Tibial artery (tissue), 4 donors: ENCODE results near the gene CBS.
"Not testable (repeated sequence)": the region's sequence is repeated elsewhere in the genome, so short reads cannot be mapped to it uniquely, and the experiment has no call there.

Source experiments
- DNase-seq, 2 donors: peaks; one replicate each; pipeline ENCODE4 v3.0.0-alpha.2; 2019
- H3K27ac ChIP-seq, 2 donors: fragments of 200-600 bp; sonication (generic) in 1 of 2; 1 replicate in 1 of 2; 2 replicates in 1 of 2; pipeline ENCODE4 v1.5.1; 2018 to 2019; ENCODE audit warnings: mild to moderate bottlenecking in 1 of 2
- H3K27me3 ChIP-seq, 2 donors: fragments of 200-600 bp; sonication (generic) in 1 of 2; one replicate each; pipeline versions ENCODE4 v1.5.1 to v1.6.0; 2016 to 2019
- H3K36me3 ChIP-seq, 3 donors: fragments of 200-600 bp; sonication (generic) in 2 of 3; one replicate each; pipeline ENCODE4 v1.5.1; 2016 to 2019; ENCODE audit warnings: mild to moderate bottlenecking in 2 of 3
- H3K4me1 ChIP-seq, 4 donors: fragments of 200-600 bp; sonication (generic) in 2 of 4; 1 replicate in 3 of 4; 2 replicates in 1 of 4; pipeline ENCODE4 v1.5.1; 2016 to 2019
- H3K4me3 ChIP-seq, 2 donors: fragments of 200-600 bp; sonication (generic) in 1 of 2; 1 replicate in 1 of 2; 2 replicates in 1 of 2; pipeline ENCODE4 v1.5.1; 2018 to 2019; ENCODE audit warnings: mild to moderate bottlenecking in 2 of 2
- H3K9me3 ChIP-seq, 3 donors: fragments of 200-600 bp; sonication (generic) in 1 of 3; one replicate each; pipeline ENCODE4 v1.5.1; 2016 to 2019
- intact Hi-C: fragments of 100-400 bp; cut with DNase I; formaldehyde crosslinking; loops from one replicate; pipeline ENCODE4 v1.15.0; 2023; ENCODE audit warnings: low total_unique reads
- TF ChIP-seq, protein P1 (sequence below), 2 experiments: fragments of 200-600 bp in 1 of 2; fragments of 450-650 bp in 1 of 2; IDR thresholded peaks; one replicate each; pipeline ENCODE4 v1.5.1; 2017 to 2019; ENCODE audit warnings: antibody characterized with exemption in 2 of 2, mild to moderate bottlenecking in 1 of 2, moderate library complexity in 1 of 2

CBS gene

DNA sequence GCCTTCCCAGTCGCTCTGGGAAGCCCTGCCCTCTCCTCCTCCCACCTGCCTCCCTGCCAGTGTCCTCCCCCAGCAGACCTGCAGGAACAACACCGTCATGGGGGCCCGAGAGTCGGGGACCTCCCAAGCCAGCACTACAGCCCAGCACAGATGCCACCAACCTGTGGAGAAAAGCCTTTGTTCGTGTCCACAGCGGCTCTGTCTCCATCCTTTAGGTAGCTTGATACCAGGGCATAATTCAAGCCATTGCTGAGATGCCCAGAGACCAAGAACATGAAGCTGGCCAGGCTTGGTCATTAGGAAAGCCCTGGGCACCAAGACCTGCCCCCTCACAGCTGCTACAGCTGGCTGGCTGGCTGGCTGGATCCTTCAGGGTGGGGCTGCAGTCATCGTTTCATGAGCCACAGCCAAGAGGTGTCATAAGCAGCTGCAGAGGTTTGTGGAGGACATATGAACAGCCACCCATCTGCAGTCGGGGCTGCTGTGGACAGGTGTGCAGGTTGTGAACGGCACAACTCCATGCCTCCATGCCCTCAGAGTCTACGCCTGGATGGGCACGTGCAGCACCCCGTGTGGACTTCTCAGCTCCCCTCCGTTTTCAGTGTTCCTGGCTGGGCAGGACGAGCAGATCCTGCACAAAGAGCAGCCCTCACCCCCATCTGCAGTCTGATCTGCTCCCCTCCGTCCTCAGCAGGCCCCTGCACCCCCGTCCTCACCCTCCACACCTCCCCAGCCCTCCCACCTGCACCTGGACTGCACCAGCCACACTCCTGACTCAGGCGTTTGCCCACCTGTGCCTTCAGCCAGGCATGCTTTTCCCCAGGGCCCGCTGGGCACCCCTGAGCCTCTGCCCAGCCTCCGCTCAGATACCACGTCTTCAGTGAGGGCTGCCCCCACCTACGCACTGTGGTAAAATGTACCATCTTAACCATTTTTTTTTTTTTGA is 29.5 kb downstream of the CBS start:
- H3K36me3 ChIP-seq, H3K4me1 ChIP-seq, H3K9me3 ChIP-seq, H3K27ac ChIP-seq, H3K4me3 ChIP-seq, H3K27me3 ChIP-seq, intact Hi-C loops, DNase-seq: not testable (repeated sequence)

DNA sequence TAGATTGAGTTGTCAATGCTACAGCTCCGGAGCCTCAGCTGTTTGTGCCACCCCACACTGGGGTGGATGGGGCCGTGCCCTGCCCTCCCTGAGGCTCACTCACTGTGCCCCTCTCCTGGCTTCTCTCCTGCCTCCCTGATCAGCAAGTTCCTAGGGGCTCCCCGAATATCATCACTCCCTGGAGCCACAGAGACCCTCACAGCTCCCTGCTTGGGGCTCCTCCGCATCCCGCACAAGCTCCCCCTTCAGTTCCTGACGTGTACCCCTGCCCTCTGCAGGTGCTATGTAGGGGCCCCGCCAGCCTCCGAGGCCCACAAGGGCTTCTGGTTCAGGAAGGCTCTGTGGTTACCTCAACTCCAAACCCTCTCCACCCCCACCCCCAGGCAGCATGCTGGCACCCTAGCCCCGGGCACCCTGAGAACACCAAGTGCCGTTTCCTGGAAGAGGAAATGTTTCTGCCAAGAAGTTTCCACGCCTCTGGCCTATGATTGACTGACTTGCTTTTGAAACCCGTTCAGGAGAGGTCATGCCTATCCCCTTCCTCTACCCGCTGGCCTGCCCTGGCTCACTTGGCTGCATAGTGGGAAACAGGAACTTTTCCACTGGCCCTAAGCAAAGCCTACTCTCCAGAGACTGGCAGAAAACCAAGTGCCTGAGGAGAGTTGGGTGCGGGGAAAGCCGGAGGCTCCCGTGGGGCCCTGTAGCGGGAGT is 30.3 kb downstream of the CBS start:
- DNase-seq, H3K36me3 ChIP-seq, H3K9me3 ChIP-seq, H3K4me1 ChIP-seq, H3K27ac ChIP-seq, H3K4me3 ChIP-seq, intact Hi-C loops, H3K27me3 ChIP-seq: not testable (repeated sequence)

DNA sequence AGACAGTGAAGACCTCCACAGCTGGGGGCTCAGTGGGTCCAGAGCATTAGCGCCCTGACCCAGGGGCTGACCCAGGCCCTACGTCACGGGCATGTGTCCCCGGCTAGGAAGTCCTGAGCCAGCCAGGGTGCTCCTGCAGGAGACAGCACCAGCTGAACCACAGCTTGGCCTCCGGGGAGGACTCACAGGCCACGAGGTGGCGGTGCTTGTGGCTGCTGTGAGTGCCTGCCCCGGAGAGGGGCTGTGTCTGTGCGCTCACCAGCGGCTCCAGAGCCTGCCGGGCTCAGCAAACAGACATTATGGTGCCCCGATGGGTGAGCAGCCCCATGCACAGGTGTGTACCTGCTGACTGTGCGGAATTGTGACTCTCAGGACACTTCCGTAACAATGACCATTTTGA is 31.1 kb downstream of the CBS start:
- H3K36me3 ChIP-seq, H3K9me3 ChIP-seq, DNase-seq, H3K4me1 ChIP-seq, intact Hi-C loops, H3K27me3 ChIP-seq, H3K4me3 ChIP-seq, H3K27ac ChIP-seq: not testable (repeated sequence)

DNA sequence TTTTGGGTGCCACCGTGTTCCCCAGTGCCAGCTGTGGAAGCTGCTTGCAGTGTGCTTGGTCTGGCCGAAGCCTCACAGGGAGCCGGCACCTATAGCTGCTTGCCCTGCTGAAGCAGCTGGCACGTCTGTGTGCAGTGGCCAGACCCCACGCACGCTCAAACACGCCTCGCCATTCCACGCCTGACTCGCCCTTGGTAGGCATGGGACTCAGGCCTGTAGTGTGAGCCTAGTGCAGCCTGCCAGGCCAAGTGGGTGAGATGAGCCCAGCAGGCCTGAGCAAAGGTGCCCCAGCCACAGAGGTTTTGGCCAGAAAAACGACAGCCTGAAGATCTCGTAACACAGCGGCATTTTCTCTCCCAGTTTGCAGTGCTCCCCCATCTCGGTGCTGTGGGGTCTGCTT is 32.3 kb downstream of the CBS start:
- intact Hi-C loops, DNase-seq, H3K4me1 ChIP-seq, H3K4me3 ChIP-seq, H3K27ac ChIP-seq, H3K36me3 ChIP-seq, H3K9me3 ChIP-seq, H3K27me3 ChIP-seq: not testable (repeated sequence)

GRCh38 chr21:43042169-43042568 is 33.5 kb downstream of the CBS start:
- H3K27me3 ChIP-seq, DNase-seq, H3K9me3 ChIP-seq, H3K4me1 ChIP-seq, H3K36me3 ChIP-seq, H3K27ac ChIP-seq, intact Hi-C loops, H3K4me3 ChIP-seq: not testable (repeated sequence)

DNA sequence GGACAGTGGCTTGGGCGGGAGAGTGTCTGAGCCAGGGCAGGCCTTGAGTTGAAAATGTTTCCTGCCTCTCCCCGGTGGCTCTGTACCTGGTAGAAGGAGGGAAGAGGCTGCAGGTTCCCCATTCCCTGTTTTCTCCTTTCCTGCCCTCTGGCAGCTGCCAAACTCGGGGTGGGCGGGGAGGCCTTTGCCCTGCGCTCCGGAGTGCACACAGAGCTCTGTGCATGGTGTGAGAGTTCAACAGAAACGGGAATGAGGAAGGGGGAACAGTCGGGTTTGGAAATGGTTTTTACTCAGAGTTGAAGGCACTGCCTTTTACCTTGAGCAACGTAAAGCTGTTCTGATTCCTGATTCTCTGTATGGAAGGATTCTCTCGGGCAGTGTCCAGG is 37.0 kb downstream of the CBS start:
- H3K4me1 ChIP-seq, H3K4me3 ChIP-seq, H3K36me3 ChIP-seq, intact Hi-C loops, H3K27me3 ChIP-seq, DNase-seq, H3K27ac ChIP-seq, H3K9me3 ChIP-seq: not testable (repeated sequence)

- H3K9me3 ChIP-seq, intact Hi-C loops, H3K27ac ChIP-seq, H3K4me1 ChIP-seq, H3K27me3 ChIP-seq, DNase-seq, H3K4me3 ChIP-seq, H3K36me3 ChIP-seq: not testable (repeated sequence)
Observed at GRCh38 chr21:43037918-43038658, 37.5 kb downstream of the CBS start.

DNA sequence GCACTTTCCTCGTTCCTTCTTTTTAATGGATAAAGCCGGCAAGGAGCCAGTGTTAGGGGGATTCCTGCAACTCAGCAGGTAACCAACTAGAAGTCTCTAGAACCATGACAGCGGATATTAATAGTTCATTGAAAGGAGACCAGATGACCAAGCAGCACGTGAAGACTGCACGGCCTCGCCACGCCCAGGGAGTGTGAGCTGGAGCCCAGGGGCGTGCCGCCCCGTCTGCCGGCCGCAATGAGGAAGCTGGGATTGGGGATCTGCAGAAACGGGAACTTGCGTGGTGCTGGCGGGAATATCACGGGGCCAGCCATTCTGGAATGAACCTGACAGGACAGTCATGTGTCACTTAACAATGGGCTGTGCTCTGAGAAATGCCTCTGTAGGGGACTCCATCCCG is 38.7 kb downstream of the CBS start:
- H3K4me3 ChIP-seq, H3K27ac ChIP-seq, H3K9me3 ChIP-seq, H3K4me1 ChIP-seq, intact Hi-C loops, DNase-seq, H3K27me3 ChIP-seq: not testable (repeated sequence)
- H3K36me3 ChIP-seq: peaks cover 0 to 13% (median 2%) of the 10 kb centered on the region in 3 donors

DNA sequence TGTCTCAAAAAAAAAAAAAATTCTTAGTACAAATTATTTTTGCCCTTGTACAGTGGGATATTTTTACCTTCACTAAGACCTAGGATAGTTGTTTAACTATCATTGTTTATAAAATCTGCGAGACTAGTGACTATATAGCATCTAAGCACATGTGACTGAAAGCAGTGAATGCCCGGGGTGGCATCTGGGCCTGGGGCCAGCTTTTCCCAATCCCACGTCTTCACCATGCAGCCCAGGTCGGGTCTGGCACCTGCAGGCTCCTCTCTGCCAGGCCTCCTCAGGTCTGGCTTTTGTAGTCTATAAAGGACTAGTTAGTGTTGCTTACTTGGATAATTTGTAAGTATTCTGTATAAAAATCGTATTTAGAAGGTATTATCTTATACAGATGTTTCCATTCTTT is 40.8 kb downstream of the CBS start:
- DNase-seq: no peak
- Histone ChIP-seq H3K27ac (no peak overlapping the region), H3K9me3 (no peaks in the 10 kb centered on the region), H3K4me1 (no peaks in the 10 kb centered on the region), H3K4me3 (no peak overlapping the region), H3K36me3 (peaks cover 11 to 34% (median 22%) of the 10 kb centered on the region in 3 donors), H3K27me3 (no peaks in the 10 kb centered on the region)
- TF ChIP-seq, protein P1, sequence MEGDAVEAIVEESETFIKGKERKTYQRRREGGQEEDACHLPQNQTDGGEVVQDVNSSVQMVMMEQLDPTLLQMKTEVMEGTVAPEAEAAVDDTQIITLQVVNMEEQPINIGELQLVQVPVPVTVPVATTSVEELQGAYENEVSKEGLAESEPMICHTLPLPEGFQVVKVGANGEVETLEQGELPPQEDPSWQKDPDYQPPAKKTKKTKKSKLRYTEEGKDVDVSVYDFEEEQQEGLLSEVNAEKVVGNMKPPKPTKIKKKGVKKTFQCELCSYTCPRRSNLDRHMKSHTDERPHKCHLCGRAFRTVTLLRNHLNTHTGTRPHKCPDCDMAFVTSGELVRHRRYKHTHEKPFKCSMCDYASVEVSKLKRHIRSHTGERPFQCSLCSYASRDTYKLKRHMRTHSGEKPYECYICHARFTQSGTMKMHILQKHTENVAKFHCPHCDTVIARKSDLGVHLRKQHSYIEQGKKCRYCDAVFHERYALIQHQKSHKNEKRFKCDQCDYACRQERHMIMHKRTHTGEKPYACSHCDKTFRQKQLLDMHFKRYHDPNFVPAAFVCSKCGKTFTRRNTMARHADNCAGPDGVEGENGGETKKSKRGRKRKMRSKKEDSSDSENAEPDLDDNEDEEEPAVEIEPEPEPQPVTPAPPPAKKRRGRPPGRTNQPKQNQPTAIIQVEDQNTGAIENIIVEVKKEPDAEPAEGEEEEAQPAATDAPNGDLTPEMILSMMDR (IDR thresholded peaks at IDR 0.05): no peak
- intact Hi-C loops: no loop called here
